Mucosa of descending colon (tissue), 3 donors: ENCODE measurements around the gene ADAMTS9. TPM values are rescaled to one million over a fixed set of nuclear protein-coding genes. Genes with fewer than 3 reads are reported as not detected.

Experiments used
- ATAC-seq: fragments of 200-7000 bp; cut with Tn5 transposase; one replicate; pipeline ENCODE4 v1.9.1; 2020; ENCODE audit warnings: mild to moderate bottlenecking, moderate library complexity
- DNase-seq, 3 donors: peaks; one replicate each; pipeline ENCODE4 v3.0.0-alpha.2; 2020
- H3K36me3 ChIP-seq: fragments of 200-600 bp; one replicate; pipeline ENCODE4 v1.8.0; 2021; ENCODE audit warnings: low read depth, mild to moderate bottlenecking
- H3K4me1 ChIP-seq: fragments of 200-600 bp; one replicate; pipeline ENCODE4 v1.8.0; 2021; ENCODE audit warnings: low read depth, mild to moderate bottlenecking
- H3K4me3 ChIP-seq: fragments of 200-600 bp; one replicate; pipeline ENCODE4 v1.8.0; 2021; ENCODE audit warnings: mild to moderate bottlenecking
- H3K9me3 ChIP-seq: fragments of 200-600 bp; one replicate; pipeline ENCODE4 v1.8.0; 2021; ENCODE audit warnings: mild to moderate bottlenecking
- CTCF ChIP-seq: fragments of 200-600 bp; IDR thresholded peaks from one replicate; pipeline ENCODE4 v1.8.0; 2022; ENCODE audit warnings: antibody characterized with exemption, mild to moderate bottlenecking
- intact Hi-C, 2 donors: fragments of 100-400 bp; cut with DNase I in 1 of 2; cut with micrococcal nuclease in 1 of 2; formaldehyde crosslinking; loops; one replicate each; pipeline versions ENCODE4 v1.11.0 to v1.11.1; 2022; cut with DNase I, micrococcal nuclease
- total RNA-seq, 3 donors: library from RNA; stranded (reverse); fragmentation: NEBNext Ultra II Directional in 2 of 3; extraction: Animal tissue kit (Norgen Biotek cat#: 25700) in 2 of 3; gene quantifications; one replicate each; pipeline versions ENCODE4 v1.2.1 to v1.2.4, GENCODE V29; 2021 to 2023
- donor health status: DM: no; HTN: no; CAD: no; lungs with moderate emphysema.
- donor health status: DM: no; HTN: no; CAD: no.
- donor health status: DM: no; HTN: yes; CAD: no.

ADAMTS9 gene
- total RNA-seq, 3 donors from 2014 or later: 7.4 to 20.5 (median 20.1) TPM

GRCh38 chr3:64601824-64602223, 86.0 kb downstream of the ADAMTS9 start:
- no peak for TF ChIP-seq CTCF
- Histone ChIP-seq H3K9me3 (no peaks in the 10 kb centered on the region), H3K4me3 (no peak overlapping the region), H3K4me1 (no peaks in the 10 kb centered on the region), H3K36me3 (no peaks in the 10 kb centered on the region)
- intact Hi-C loops: no loop called here
- DNase-seq (no peak), ATAC-seq (no peak)

GRCh38 chr3:64600246-64600950, 87.4 kb downstream of the ADAMTS9 start:
- H3K36me3 ChIP-seq: no peaks in the 10 kb centered on the region
- no peak for ATAC-seq
- H3K4me3 ChIP-seq: no peak overlapping the region
- intact Hi-C loops: no loop called here
- H3K4me1 ChIP-seq: no peaks in the 10 kb centered on the region
- no peaks in the 10 kb centered on the region for H3K9me3 ChIP-seq
- DNase-seq: no peak
- TF ChIP-seq CTCF: no peak

- H3K9me3 ChIP-seq: no peaks in the 10 kb centered on the region
- no peaks in the 10 kb centered on the region for H3K36me3 ChIP-seq
- no peak for ATAC-seq
- no peak for TF ChIP-seq CTCF
- DNase-seq: no peak
- intact Hi-C loops: no loop called here
- H3K4me3 ChIP-seq: no peak overlapping the region
- no peaks in the 10 kb centered on the region for H3K4me1 ChIP-seq
These were observed 88.1 kb downstream of the ADAMTS9 start for GRCh38 chr3:64599651-64600050.

- H3K9me3 ChIP-seq: no peaks in the 10 kb centered on the region
- no peak overlapping the region for H3K4me3 ChIP-seq
- no peaks in the 10 kb centered on the region for H3K36me3 ChIP-seq
- TF ChIP-seq CTCF: no peak
- intact Hi-C loops: no loop called here
- DNase-seq: no peak
- ATAC-seq: peak; percentile 17
- H3K4me1 ChIP-seq: no peaks in the 10 kb centered on the region
These were observed 92.5 kb downstream of the ADAMTS9 start for GRCh38 chr3:64595253-64595694.

- no peak overlapping the region for H3K4me3 ChIP-seq
- ATAC-seq: no peak
- no peak for TF ChIP-seq CTCF
- no peaks in the 10 kb centered on the region for H3K36me3 ChIP-seq
- H3K9me3 ChIP-seq: no peaks in the 10 kb centered on the region
- intact Hi-C loops: no loop called here
- no peaks in the 10 kb centered on the region for H3K4me1 ChIP-seq
- DNase-seq: no peak
These were observed 93.7 kb downstream of the ADAMTS9 start for GRCh38 chr3:64594134-64594533.

- TF ChIP-seq CTCF: no peak
- no peak for ATAC-seq
These were observed 94.5 kb downstream of the ADAMTS9 start for GRCh38 chr3:64593350-64593749.

More at GRCh38 chr3:64593350-64593749, 94.5 kb downstream of the ADAMTS9 start:
- no peak overlapping the region for H3K4me3 ChIP-seq
- no peaks in the 10 kb centered on the region for H3K4me1 ChIP-seq
- DNase-seq: no peak
- no peaks in the 10 kb centered on the region for H3K36me3 ChIP-seq
- intact Hi-C loops: no loop called here
- H3K9me3 ChIP-seq: no peaks in the 10 kb centered on the region
